Spleen (tissue), 7 donors: ENCODE measurements around the gene EPHX1.
A peak's percentile ranks its signal among the peaks of the same experiment; 100 is the strongest.

ENCODE experiments used
- CTCF ChIP-seq, 11 experiments: fragments of 200-600 bp in 7 of 11; fragments of 450-650 bp in 4 of 11; sonication (generic) in 4 of 11; IDR thresholded peaks in 8 of 11; conservative IDR thresholded peaks in 3 of 11; 1 replicate in 7 of 11; 2 replicates in 4 of 11; pipeline versions ENCODE4 v1.4.0 to v1.8.0; 2016 to 2021; ENCODE audit warnings: antibody characterized with exemption in 11 of 11, inconsistent platforms in 4 of 11, mild to moderate bottlenecking in 1 of 11
- POLR2A ChIP-seq, 3 donors: fragments of 450-650 bp; IDR thresholded peaks; one replicate each; pipeline ENCODE4 v1.5.1; 2017; ENCODE audit warnings: antibody characterized with exemption in 3 of 3, mild to moderate bottlenecking in 1 of 3
- POLR2AphosphoS5 ChIP-seq, 3 donors: sonication (generic); formaldehyde crosslinking; IDR thresholded peaks; one replicate each; pipeline ENCODE4 v1.5.1; 2017; ENCODE audit warnings: antibody characterized with exemption in 3 of 3
- donor health status: DM: no; HTN: no; CAD: no; lungs with moderate emphysema.
- donor health status: DM: no; HTN: no; CAD: no.
- donor health status: DM: no; HTN: no; CAD: no.

GRCh38 chr1:225844236-225845061 is 34.5 kb downstream of the EPHX1 start:
- TF ChIP-seq POLR2AphosphoS5 (IDR thresholded peaks at IDR 0.05): peak in 1 of 3 donors; percentile 24
- TF ChIP-seq CTCF (IDR thresholded peaks at IDR 0.05 in 8 of 11, conservative IDR thresholded peaks at IDR 0.05 in 3 of 11): no peak
- no peak for TF ChIP-seq POLR2A (IDR thresholded peaks at IDR 0.05)
